Mesothelial cell of epicardium (in vitro differentiated cells): ENCODE data around the gene EXOC4. TPM values are rescaled to one million over a fixed set of nuclear protein-coding genes. Genes with fewer than 3 reads are reported as not detected.
A peak's percentile ranks its signal among the peaks of the same experiment; 100 is the strongest.

ENCODE experiments used
- DNase-seq, 2 experiments: peaks; one replicate each; pipeline ENCODE4 v3.0.0; 2021; ENCODE audit warnings: low spot score in 2 of 2; ENCODE audit not compliant: unreplicated experiment in 2 of 2
- H3K27ac Mint-ChIP-seq: 2 replicates; pipeline ENCODE4 v1.8.0; 2021; ENCODE audit warnings: mixed read lengths
- H3K27me3 Mint-ChIP-seq: 2 replicates; pipeline ENCODE4 v1.8.0; 2021; ENCODE audit warnings: low read depth, mixed read lengths
- H3K36me3 Mint-ChIP-seq: 2 replicates; pipeline ENCODE4 v1.8.0; 2021; ENCODE audit warnings: mixed read lengths
- H3K4me1 Mint-ChIP-seq: 2 replicates; pipeline ENCODE4 v1.8.0; 2021; ENCODE audit warnings: mixed read lengths
- H3K4me3 Mint-ChIP-seq: 2 replicates; pipeline ENCODE4 v1.8.0; 2021; ENCODE audit warnings: mild to moderate bottlenecking, moderate library complexity, mixed read lengths
- H3K9me3 Mint-ChIP-seq: 2 replicates; pipeline ENCODE4 v1.8.0; 2021; ENCODE audit warnings: mixed read lengths
- CTCF ChIP-seq: fragments of 200-600 bp; sonication (generic); IDR thresholded peaks from one replicate; pipeline ENCODE4 v1.5.0; 2021; ENCODE audit warnings: antibody characterized with exemption; ENCODE audit not compliant: unreplicated experiment
- total RNA-seq: library from RNA; stranded (reverse); gene quantifications from 3 replicates; pipeline ENCODE4 v1.2.1, GENCODE V29; 2021

EXOC4 gene
- total RNA-seq, 1 donor from 2014 or later: 105 TPM

- H3K36me3 Mint-ChIP-seq: peaks cover 25% of the 10 kb centered on the region
- H3K9me3 Mint-ChIP-seq: no peaks in the 10 kb centered on the region
- peaks cover 15% of the 10 kb centered on the region for H3K4me1 Mint-ChIP-seq
- no peak overlapping the region for H3K4me3 Mint-ChIP-seq
- no peak overlapping the region for H3K27ac Mint-ChIP-seq
- DNase-seq: no peak
- H3K27me3 Mint-ChIP-seq: no peaks in the 10 kb centered on the region
- no peak for TF ChIP-seq CTCF
These were observed 50.5 kb downstream of the EXOC4 start for GRCh38 chr7:133303372-133303771.

- H3K9me3 Mint-ChIP-seq: no peaks in the 10 kb centered on the region
- no peak overlapping the region for H3K4me3 Mint-ChIP-seq
- H3K4me1 Mint-ChIP-seq: peaks cover 15% of the 10 kb centered on the region
- no peak overlapping the region for H3K27ac Mint-ChIP-seq
- H3K27me3 Mint-ChIP-seq: no peaks in the 10 kb centered on the region
- no peak for DNase-seq
- H3K36me3 Mint-ChIP-seq: peaks cover 28% of the 10 kb centered on the region
- no peak for TF ChIP-seq CTCF
These were observed 51.1 kb downstream of the EXOC4 start for GRCh38 chr7:133303931-133304330.

GRCh38 chr7:133309333-133309732, 56.5 kb downstream of the EXOC4 start:
- Mint-ChIP-seq H3K27ac (no peak overlapping the region), H3K4me3 (no peak overlapping the region), H3K9me3 (no peaks in the 10 kb centered on the region), H3K36me3 (peaks cover 48% of the 10 kb centered on the region), H3K4me1 (no peaks in the 10 kb centered on the region), H3K27me3 (no peaks in the 10 kb centered on the region)
- TF ChIP-seq CTCF: no peak
- no peak for DNase-seq

- peaks cover 48% of the 10 kb centered on the region for H3K36me3 Mint-ChIP-seq
- H3K9me3 Mint-ChIP-seq: no peaks in the 10 kb centered on the region
- no peak for DNase-seq
- H3K4me1 Mint-ChIP-seq: no peaks in the 10 kb centered on the region
- H3K4me3 Mint-ChIP-seq: no peak overlapping the region
- no peak for TF ChIP-seq CTCF
- H3K27ac Mint-ChIP-seq: peak overlapping the region; percentile 52
- no peaks in the 10 kb centered on the region for H3K27me3 Mint-ChIP-seq
These were observed 57.5 kb downstream of the EXOC4 start for GRCh38 chr7:133310232-133310862.

GRCh38 chr7:133313575-133313974, 60.7 kb downstream of the EXOC4 start:
- Mint-ChIP-seq H3K36me3 (peaks cover 23% of the 10 kb centered on the region), H3K27me3 (no peaks in the 10 kb centered on the region), H3K27ac (no peak overlapping the region), H3K9me3 (no peaks in the 10 kb centered on the region), H3K4me1 (no peaks in the 10 kb centered on the region), H3K4me3 (no peak overlapping the region)
- no peak for DNase-seq
- no peak for TF ChIP-seq CTCF

- Mint-ChIP-seq H3K4me3 (no peak overlapping the region), H3K27ac (no peak overlapping the region), H3K4me1 (no peaks in the 10 kb centered on the region), H3K27me3 (no peaks in the 10 kb centered on the region), H3K9me3 (no peaks in the 10 kb centered on the region), H3K36me3 (peaks cover 18% of the 10 kb centered on the region)
- no peak for DNase-seq
- no peak for TF ChIP-seq CTCF
These were observed 61.2 kb downstream of the EXOC4 start for GRCh38 chr7:133314084-133314483.
